HEK293 (cell line): ENCODE measurements around the gene RAB3IP.

Experiments
- CTCF ChIA-PET: fragments of 350-600 bp; formaldehyde crosslinking; extraction: SDS; loops from one replicate; lab custom pipeline; 2021; ENCODE audit warnings: antibody characterized with exemption; lab: Yijun Ruan, JAX
- POLR2A ChIA-PET: fragments of 300-600 bp; formaldehyde crosslinking; extraction: SDS; loops from one replicate; lab custom pipeline; 2020; ENCODE audit warnings: antibody characterized with exemption, inconsistent platforms; lab: Yijun Ruan, JAX
- H3K27ac ChIP-seq: fragments of 200-500 bp; sonication (Bioruptor generic); 2 replicates; pipeline ENCODE4 v1.5.1; 2014; ENCODE audit warnings: low read depth, low read length, control low read depth, inconsistent platforms; ENCODE audit errors: extremely low read depth
- H3K36me3 ChIP-seq, 2 experiments: fragments of 200-500 bp in 1 of 2; sonication (Bioruptor generic) in 1 of 2; 1 replicate in 1 of 2; 2 replicates in 1 of 2; pipeline ENCODE4 v1.5.1; 2014 to 2017; ENCODE audit warnings: inconsistent platforms in 2 of 2, low read length in 2 of 2; ENCODE audit not compliant: control insufficient read depth in 2 of 2, insufficient read depth in 1 of 2
- H3K4me1 ChIP-seq: fragments of 200-500 bp; sonication (Bioruptor generic); 2 replicates; pipeline ENCODE4 v1.5.1; 2014; ENCODE audit warnings: mild to moderate bottlenecking, low read length, inconsistent platforms; ENCODE audit not compliant: control insufficient read depth, insufficient read depth
- H3K4me3 ChIP-seq: 2 replicates; pipeline ENCODE4 v1.5.1; 2011; ENCODE audit warnings: low read depth, mild to moderate bottlenecking, control low read depth, low read length, moderate library complexity
- H3K9me3 ChIP-seq: fragments of 200-500 bp; sonication (Bioruptor generic); 2 replicates; pipeline ENCODE4 v1.5.1; 2014; ENCODE audit warnings: low read depth, low read length, inconsistent platforms; ENCODE audit not compliant: control insufficient read depth, insufficient read depth
- BCL11B ChIP-seq: fragments of 450-650 bp; formaldehyde crosslinking; IDR thresholded peaks from 2 replicates; pipeline ENCODE4 v1.5.1; 2016; ENCODE audit warnings: low read depth, missing biosample characterization, missing genetic modification characterization
- KLF9 ChIP-seq: fragments of 450-650 bp; formaldehyde crosslinking; IDR thresholded peaks from 2 replicates; pipeline ENCODE4 v1.5.1; 2016; ENCODE audit warnings: missing biosample characterization, missing genetic modification characterization, low read depth
- SP3 ChIP-seq: fragments of 450-650 bp; formaldehyde crosslinking; IDR thresholded peaks from 2 replicates; pipeline ENCODE4 v1.5.1; 2016; ENCODE audit warnings: missing biosample characterization, missing genetic modification characterization
- YY2 ChIP-seq: fragments of 450-650 bp; formaldehyde crosslinking; IDR thresholded peaks from 2 replicates; pipeline ENCODE4 v1.5.1; 2016; ENCODE audit warnings: missing biosample characterization, missing genetic modification characterization
- ZBTB49 ChIP-seq: fragments of 450-650 bp; formaldehyde crosslinking; IDR thresholded peaks from 2 replicates; pipeline ENCODE4 v1.5.1; 2016; ENCODE audit warnings: missing biosample characterization, missing genetic modification characterization, low read depth
- ZBTB6 ChIP-seq: fragments of 450-650 bp; formaldehyde crosslinking; IDR thresholded peaks from 2 replicates; pipeline ENCODE4 v1.5.1; 2017; ENCODE audit warnings: missing biosample characterization, missing genetic modification characterization
- ZIC2 ChIP-seq: fragments of 450-650 bp; formaldehyde crosslinking; IDR thresholded peaks from 2 replicates; pipeline ENCODE4 v1.5.1; 2016; ENCODE audit warnings: missing biosample characterization, missing genetic modification characterization
- ZNF133 ChIP-seq: fragments of 450-650 bp; formaldehyde crosslinking; IDR thresholded peaks from 2 replicates; pipeline ENCODE4 v1.5.1; 2016; ENCODE audit warnings: missing biosample characterization, missing genetic modification characterization
- ZNF239 ChIP-seq: fragments of 450-650 bp; formaldehyde crosslinking; IDR thresholded peaks from 2 replicates; pipeline ENCODE4 v1.5.1; 2016; ENCODE audit warnings: missing biosample characterization, missing genetic modification characterization
- ZNF248 ChIP-seq: fragments of 450-650 bp; formaldehyde crosslinking; IDR thresholded peaks from 2 replicates; pipeline ENCODE4 v1.5.1; 2017; ENCODE audit warnings: missing biosample characterization, missing genetic modification characterization
- ZNF266 ChIP-seq: fragments of 450-650 bp; formaldehyde crosslinking; IDR thresholded peaks from 2 replicates; pipeline ENCODE4 v1.5.1; 2016; ENCODE audit warnings: missing biosample characterization, missing genetic modification characterization, low read depth
- ZNF335 ChIP-seq: fragments of 450-650 bp; formaldehyde crosslinking; conservative IDR thresholded peaks from 2 replicates; pipeline ENCODE4 v1.5.1; 2016; ENCODE audit warnings: missing biosample characterization, missing genetic modification characterization
- ZNF366 ChIP-seq: fragments of 450-650 bp; formaldehyde crosslinking; conservative IDR thresholded peaks from 2 replicates; pipeline ENCODE4 v1.5.1; 2016; ENCODE audit warnings: missing biosample characterization, missing genetic modification characterization
- ZNF391 ChIP-seq: fragments of 450-650 bp; formaldehyde crosslinking; IDR thresholded peaks from 2 replicates; pipeline ENCODE4 v1.5.1; 2016; ENCODE audit warnings: low read depth, missing biosample characterization, missing genetic modification characterization, borderline replicate concordance
- ZNF544 ChIP-seq: fragments of 450-650 bp; formaldehyde crosslinking; IDR thresholded peaks from 2 replicates; pipeline ENCODE4 v1.5.0; 2017; ENCODE audit warnings: missing biosample characterization, missing genetic modification characterization
- ZNF548 ChIP-seq: fragments of 450-650 bp; formaldehyde crosslinking; IDR thresholded peaks from 2 replicates; pipeline ENCODE4 v1.5.1; 2016; ENCODE audit warnings: missing biosample characterization, missing genetic modification characterization
- ZNF561 ChIP-seq: fragments of 450-650 bp; IDR thresholded peaks from 2 replicates; pipeline ENCODE4 v1.5.1; 2018; ENCODE audit warnings: missing biosample characterization, missing genetic modification characterization, borderline replicate concordance
- ZNF571 ChIP-seq: fragments of 450-650 bp; formaldehyde crosslinking; IDR thresholded peaks from 2 replicates; pipeline ENCODE4 v1.5.0; 2017; ENCODE audit warnings: missing biosample characterization, missing genetic modification characterization
- ZNF596 ChIP-seq: fragments of 450-650 bp; IDR thresholded peaks from 2 replicates; pipeline ENCODE4 v1.5.0; 2018; ENCODE audit warnings: missing biosample characterization, mild to moderate bottlenecking, missing genetic modification characterization, moderate library complexity
- ZNF600 ChIP-seq: fragments of 450-650 bp; formaldehyde crosslinking; IDR thresholded peaks from 2 replicates; pipeline ENCODE4 v1.5.1; 2016; ENCODE audit warnings: missing biosample characterization, missing genetic modification characterization
- ZNF624 ChIP-seq: fragments of 450-650 bp; formaldehyde crosslinking; IDR thresholded peaks from 2 replicates; pipeline ENCODE4 v1.5.1; 2017; ENCODE audit warnings: missing biosample characterization, missing genetic modification characterization
- ZNF658 ChIP-seq: fragments of 450-650 bp; formaldehyde crosslinking; IDR thresholded peaks from 2 replicates; pipeline ENCODE4; 2016; ENCODE audit warnings: missing biosample characterization, missing genetic modification characterization
- ZNF664 ChIP-seq: fragments of 450-650 bp; formaldehyde crosslinking; IDR thresholded peaks from 2 replicates; pipeline ENCODE4 v1.5.1; 2016; ENCODE audit warnings: missing biosample characterization, missing genetic modification characterization
- ZNF768 ChIP-seq: fragments of 450-650 bp; formaldehyde crosslinking; IDR thresholded peaks from 2 replicates; pipeline ENCODE4 v1.5.1; 2018; ENCODE audit warnings: missing biosample characterization, mild to moderate bottlenecking, missing genetic modification characterization
- ZNF776 ChIP-seq: fragments of 450-650 bp; formaldehyde crosslinking; IDR thresholded peaks from 2 replicates; pipeline ENCODE4 v1.5.0; 2017; ENCODE audit warnings: missing biosample characterization, missing genetic modification characterization, borderline replicate concordance
- ZSCAN16 ChIP-seq: fragments of 450-650 bp; formaldehyde crosslinking; IDR thresholded peaks from 2 replicates; pipeline ENCODE4 v1.5.1; 2016; ENCODE audit warnings: missing biosample characterization, missing genetic modification characterization
- TF ChIP-seq, protein P1 (sequence below): fragments of 450-650 bp; formaldehyde crosslinking; IDR thresholded peaks from 2 replicates; pipeline ENCODE4 v1.5.1; 2016; ENCODE audit warnings: missing biosample characterization, missing genetic modification characterization, low read depth
- TF ChIP-seq, protein P2 (sequence below): fragments of 450-650 bp; formaldehyde crosslinking; IDR thresholded peaks from 2 replicates; pipeline ENCODE4 v1.5.1; 2016; ENCODE audit warnings: missing biosample characterization, missing genetic modification characterization
- TF ChIP-seq, protein P3 (sequence below): fragments of 450-650 bp; formaldehyde crosslinking; IDR thresholded peaks from 2 replicates; pipeline ENCODE4 v1.5.1; 2016; ENCODE audit warnings: missing biosample characterization, missing genetic modification characterization

RAB3IP gene

GRCh38 chr12:69698769-69699540 lies 39.7 kb upstream of the RAB3IP start, which contains the start of gene BEST3 (continued):
- TF ChIP-seq ZSCAN16 (tag by site-specific recombination) (no peak), ZIC2 (no peak)

- ChIA-PET POLR2A (no interaction called here), CTCF (interaction anchor here (0.5 kb wide), 1 partner anchor 425 kb away, joined by 3 read pairs; no protein-coding TSS in a partner anchor)
- Histone ChIP-seq H3K4me3 (no peak overlapping the region), H3K27ac (no peak overlapping the region), H3K4me1 (no peaks in the 10 kb centered on the region), H3K36me3 (no peaks in the 10 kb centered on the region), H3K9me3 (no peaks in the 10 kb centered on the region)
- TF ChIP-seq ZNF248 (tag by site-specific recombination) = no peak
- TF ChIP-seq ZNF776 = no peak
- no peak for TF ChIP-seq ZNF561 (tag by site-specific recombination)
- no peak for TF ChIP-seq SP3 (tag by site-specific recombination)
- TF ChIP-seq ZNF600 (tag by site-specific recombination) = no peak
- TF ChIP-seq ZNF571 (tag by site-specific recombination) = no peak
- TF ChIP-seq ZNF544 (tag by site-specific recombination) = no peak
- TF ChIP-seq ZNF391 (tag by site-specific recombination) = no peak
- TF ChIP-seq ZNF548 = no peak
- TF ChIP-seq ZNF239 (tag by site-specific recombination) = no peak
- no peak for TF ChIP-seq ZNF658 (tag by site-specific recombination)
- no peak for TF ChIP-seq ZNF366
- TF ChIP-seq ZNF624 (tag by site-specific recombination) = no peak
- TF ChIP-seq, protein P1, sequence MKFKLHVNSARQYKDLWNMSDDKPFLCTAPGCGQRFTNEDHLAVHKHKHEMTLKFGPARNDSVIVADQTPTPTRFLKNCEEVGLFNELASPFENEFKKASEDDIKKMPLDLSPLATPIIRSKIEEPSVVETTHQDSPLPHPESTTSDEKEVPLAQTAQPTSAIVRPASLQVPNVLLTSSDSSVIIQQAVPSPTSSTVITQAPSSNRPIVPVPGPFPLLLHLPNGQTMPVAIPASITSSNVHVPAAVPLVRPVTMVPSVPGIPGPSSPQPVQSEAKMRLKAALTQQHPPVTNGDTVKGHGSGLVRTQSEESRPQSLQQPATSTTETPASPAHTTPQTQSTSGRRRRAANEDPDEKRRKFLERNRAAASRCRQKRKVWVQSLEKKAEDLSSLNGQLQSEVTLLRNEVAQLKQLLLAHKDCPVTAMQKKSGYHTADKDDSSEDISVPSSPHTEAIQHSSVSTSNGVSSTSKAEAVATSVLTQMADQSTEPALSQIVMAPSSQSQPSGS (tag by site-specific recombination) = no peak
- TF ChIP-seq BCL11B (tag by site-specific recombination) = no peak
- TF ChIP-seq YY2 (tag by site-specific recombination) = no peak
- TF ChIP-seq ZNF266 (tag by site-specific recombination) = no peak
- TF ChIP-seq, protein P2, sequence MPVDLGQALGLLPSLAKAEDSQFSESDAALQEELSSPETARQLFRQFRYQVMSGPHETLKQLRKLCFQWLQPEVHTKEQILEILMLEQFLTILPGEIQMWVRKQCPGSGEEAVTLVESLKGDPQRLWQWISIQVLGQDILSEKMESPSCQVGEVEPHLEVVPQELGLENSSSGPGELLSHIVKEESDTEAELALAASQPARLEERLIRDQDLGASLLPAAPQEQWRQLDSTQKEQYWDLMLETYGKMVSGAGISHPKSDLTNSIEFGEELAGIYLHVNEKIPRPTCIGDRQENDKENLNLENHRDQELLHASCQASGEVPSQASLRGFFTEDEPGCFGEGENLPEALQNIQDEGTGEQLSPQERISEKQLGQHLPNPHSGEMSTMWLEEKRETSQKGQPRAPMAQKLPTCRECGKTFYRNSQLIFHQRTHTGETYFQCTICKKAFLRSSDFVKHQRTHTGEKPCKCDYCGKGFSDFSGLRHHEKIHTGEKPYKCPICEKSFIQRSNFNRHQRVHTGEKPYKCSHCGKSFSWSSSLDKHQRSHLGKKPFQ (tag by site-specific recombination) = no peak
- TF ChIP-seq ZNF768 = no peak
Measured at GRCh38 chr12:69701826-69702225, 36.8 kb upstream of the RAB3IP start.

DNA sequence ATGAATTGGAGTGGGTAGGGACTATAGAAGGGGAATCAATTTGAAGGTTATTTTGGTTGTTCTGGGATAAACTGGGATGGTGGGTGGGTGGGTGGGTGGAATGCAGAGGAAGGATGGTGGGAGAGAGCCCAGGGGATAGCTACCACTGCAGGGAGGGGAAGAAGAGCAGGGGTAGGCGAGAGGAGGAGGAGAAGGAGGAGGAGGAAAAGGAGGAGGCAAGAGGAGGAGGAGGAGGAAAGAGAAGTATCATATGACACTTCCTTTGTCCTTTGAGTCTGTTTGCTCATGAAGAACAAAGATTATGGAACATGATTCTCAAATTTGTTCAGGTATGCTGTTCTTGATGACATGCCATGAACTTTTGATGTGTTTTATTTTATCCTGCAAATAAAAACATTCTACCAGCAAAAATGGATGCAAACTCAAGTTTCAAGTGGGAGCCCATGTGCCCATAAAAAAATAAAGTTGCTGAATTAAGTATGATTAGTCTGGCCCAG lies 35.5 kb upstream of the RAB3IP start:
- Histone ChIP-seq H3K27ac (no peak overlapping the region), H3K4me1 (no peaks in the 10 kb centered on the region), H3K9me3 (no peaks in the 10 kb centered on the region), H3K4me3 (no peak overlapping the region), H3K36me3 (no peaks in the 10 kb centered on the region)
- POLR2A ChIA-PET = no interaction called here
- CTCF ChIA-PET = no interaction called here
- TF ChIP-seq, protein P3, sequence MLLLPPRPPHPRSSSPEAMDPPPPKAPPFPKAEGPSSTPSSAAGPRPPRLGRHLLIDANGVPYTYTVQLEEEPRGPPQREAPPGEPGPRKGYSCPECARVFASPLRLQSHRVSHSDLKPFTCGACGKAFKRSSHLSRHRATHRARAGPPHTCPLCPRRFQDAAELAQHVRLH (tag by site-specific recombination) = no peak
- TF ChIP-seq ZNF335 (tag by site-specific recombination) = no peak
- TF ChIP-seq ZBTB49 (tag by site-specific recombination) = no peak
- TF ChIP-seq ZNF133 (tag by site-specific recombination) = no peak
- TF ChIP-seq ZBTB6 (tag by site-specific recombination) = no peak
- TF ChIP-seq KLF9 = no peak
- no peak for TF ChIP-seq ZNF664 (tag by site-specific recombination)
- TF ChIP-seq BCL11B (tag by site-specific recombination) = no peak
- TF ChIP-seq ZNF596 = no peak
